Stimulated activated CD8-positive, alpha-beta memory T cell treated with anti-CD3 and anti-CD28 coated beads, Interleukin-12 subunit alpha, Interleukin-12 subunit beta, amount 100 ng/mL, for 4 hours (primary cell): Measurements from ENCODE around the gene JAKMIP2.
"Not testable (repeated sequence)": the region's sequence is repeated elsewhere in the genome, so short reads cannot be mapped to it uniquely, and the experiment has no call there.

Source experiments
- DNase-seq: peaks from one replicate; pipeline ENCODE4 v3.0.0-alpha.2; 2020; ENCODE audit warnings: low read depth

Gene JAKMIP2

GRCh38 chr5:147601652-147602051 is 180.9 kb downstream of the JAKMIP2 start:
- DNase-seq = no peak

- no peak for DNase-seq
Observed at GRCh38 chr5:147591120-147591519, 191.4 kb downstream of the JAKMIP2 start.

- no peak for DNase-seq
Observed at GRCh38 chr5:147590096-147590495, 192.4 kb downstream of the JAKMIP2 start.

DNA sequence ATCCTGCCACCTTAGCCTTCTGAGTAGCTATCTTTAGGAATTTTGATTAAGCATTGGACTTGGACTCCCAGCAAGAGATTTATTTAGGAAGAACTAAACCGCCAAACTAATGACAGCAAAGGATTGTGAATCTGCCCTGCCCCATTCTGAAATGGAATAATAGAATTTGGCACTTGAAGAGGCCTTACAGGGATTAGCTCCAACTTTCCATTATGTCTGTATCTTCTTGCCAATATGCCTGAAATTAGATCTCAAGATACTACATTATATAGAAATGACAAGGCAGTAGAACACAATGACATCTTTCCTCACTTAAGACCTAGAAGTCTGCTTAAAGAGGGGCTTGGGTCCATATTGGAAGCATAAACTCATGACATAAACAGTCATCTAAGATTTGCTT is 195.7 kb downstream of the JAKMIP2 start:
- DNase-seq = no peak

- DNase-seq = no peak
Observed at GRCh38 chr5:147586221-147586620, 196.3 kb downstream of the JAKMIP2 start.

DNA sequence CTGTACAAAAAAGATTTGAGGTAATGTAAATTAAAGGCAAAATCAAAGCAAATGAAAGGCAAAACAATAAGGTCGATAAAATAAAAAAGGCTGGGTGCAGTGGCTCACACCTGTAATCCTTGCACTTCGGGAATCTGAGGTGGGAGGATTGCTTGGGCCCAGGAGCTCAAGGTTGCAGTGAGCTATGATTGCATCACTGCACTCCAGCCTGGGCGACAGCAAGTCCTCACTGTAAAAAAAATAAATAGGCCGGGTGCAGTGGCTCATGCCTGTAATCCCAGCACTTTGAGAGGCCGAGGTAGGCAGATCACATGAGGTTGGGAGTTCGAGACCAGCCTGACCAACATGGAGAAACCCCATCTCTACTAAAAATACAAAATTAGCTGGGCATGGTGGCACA is 200.3 kb downstream of the JAKMIP2 start:
- not testable (repeated sequence) for DNase-seq

DNA sequence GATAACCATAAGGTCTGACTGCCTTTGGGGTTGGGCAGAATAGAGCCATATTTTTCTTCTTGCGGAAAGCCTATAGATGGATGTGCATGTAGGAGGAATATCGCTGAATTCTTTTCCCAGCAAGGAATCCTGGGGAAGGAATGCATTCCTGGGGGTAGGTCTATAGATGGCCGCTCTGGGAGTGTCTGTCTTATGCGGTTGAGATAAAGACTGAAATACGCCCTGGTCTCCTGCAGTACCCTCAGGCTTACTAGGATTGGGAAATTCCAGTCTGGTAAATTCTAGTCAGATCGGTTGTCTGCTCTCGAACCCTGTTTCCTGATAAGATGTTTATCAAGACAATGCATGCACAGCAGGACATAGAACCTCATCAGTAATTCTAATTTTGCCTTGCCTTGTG is 202.1 kb downstream of the JAKMIP2 start:
- DNase-seq = not testable (repeated sequence)

GRCh38 chr5:147578228-147579024 is 204.1 kb downstream of the JAKMIP2 start:
- no peak for DNase-seq

GRCh38 chr5:147576646-147577535 is 205.6 kb downstream of the JAKMIP2 start:
- no peak for DNase-seq

DNA sequence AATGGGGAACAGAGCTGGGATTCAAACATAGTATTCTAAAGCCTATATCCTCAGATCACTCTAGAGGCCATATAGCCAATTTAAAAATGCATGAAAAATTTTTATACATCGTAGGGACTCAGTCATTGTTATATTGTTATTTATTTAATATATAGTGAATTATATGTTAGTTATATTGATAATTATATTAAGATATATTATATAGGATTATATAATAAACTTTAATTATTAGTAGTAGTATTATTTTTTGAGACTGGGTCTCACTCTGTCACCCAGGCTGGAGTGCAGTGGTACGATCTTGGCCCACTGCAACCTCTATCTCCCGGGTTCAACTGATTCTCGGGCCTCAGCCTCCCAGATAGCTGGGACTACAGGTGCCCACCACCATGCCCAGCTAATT is 206.9 kb downstream of the JAKMIP2 start:
- no peak for DNase-seq

DNA sequence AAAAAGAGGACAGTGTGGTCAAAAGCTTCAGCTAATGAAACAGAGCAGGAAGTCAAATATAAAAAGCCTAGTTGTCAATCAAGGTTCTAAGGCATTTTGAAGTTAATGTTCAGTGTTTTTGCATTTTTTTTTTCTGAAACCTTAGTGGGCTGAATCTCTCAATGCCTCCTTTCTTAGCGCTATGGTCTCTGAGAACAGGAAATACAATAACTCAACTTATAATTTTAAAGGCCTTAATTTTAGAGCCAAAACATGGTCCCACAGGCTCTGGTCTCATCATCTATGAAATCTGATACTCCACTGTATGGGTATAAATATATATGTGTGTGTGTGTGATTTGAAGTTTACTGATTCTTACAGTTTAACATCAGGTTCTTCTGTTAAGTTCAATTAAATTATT is 209.3 kb downstream of the JAKMIP2 start:
- no peak for DNase-seq

- DNase-seq = no peak
Observed at GRCh38 chr5:147568710-147569406, 213.7 kb downstream of the JAKMIP2 start.

- no peak for DNase-seq
Observed at GRCh38 chr5:147567917-147568598, 214.5 kb downstream of the JAKMIP2 start.

- DNase-seq = no peak
Observed at GRCh38 chr5:147565524-147565923, 217.0 kb downstream of the JAKMIP2 start.

GRCh38 chr5:147564124-147564486 is 218.4 kb downstream of the JAKMIP2 start:
- DNase-seq = no peak

- no peak for DNase-seq
Observed at GRCh38 chr5:147563466-147564123, 218.9 kb downstream of the JAKMIP2 start.

GRCh38 chr5:147561435-147561834 is 221.1 kb downstream of the JAKMIP2 start:
- DNase-seq = no peak

DNA sequence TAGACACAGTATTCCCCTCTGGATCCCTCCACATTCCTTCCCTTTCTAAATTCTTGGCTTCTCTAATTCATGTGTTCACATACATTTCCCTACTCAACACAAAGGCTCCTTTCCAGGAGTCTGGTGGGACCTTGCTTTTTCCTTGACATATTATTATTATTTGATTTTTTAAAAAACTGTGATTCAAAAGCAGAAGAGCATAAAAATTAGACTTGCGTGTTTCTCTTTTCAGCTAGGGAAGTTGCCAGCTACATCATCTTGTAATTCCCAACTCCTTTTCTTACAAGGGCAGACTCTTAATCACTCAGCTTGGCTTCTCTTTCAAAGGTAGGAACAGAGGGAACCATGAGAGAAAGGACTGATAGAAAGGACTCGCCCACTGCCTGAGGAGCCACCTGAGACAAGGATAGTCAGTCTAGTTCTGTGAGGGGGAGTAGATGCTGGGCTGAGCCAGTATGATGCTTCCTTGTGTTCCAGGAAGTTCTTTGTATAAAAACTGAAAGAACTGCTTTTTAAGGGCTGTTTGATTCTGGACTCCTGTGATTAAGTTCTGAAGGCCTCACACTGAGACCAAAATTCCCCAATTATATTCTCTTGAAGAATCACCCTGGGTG is 221.7 kb downstream of the JAKMIP2 start:
- no peak for DNase-seq

- DNase-seq = no peak
Observed at GRCh38 chr5:147559749-147560148, 222.8 kb downstream of the JAKMIP2 start.

DNA sequence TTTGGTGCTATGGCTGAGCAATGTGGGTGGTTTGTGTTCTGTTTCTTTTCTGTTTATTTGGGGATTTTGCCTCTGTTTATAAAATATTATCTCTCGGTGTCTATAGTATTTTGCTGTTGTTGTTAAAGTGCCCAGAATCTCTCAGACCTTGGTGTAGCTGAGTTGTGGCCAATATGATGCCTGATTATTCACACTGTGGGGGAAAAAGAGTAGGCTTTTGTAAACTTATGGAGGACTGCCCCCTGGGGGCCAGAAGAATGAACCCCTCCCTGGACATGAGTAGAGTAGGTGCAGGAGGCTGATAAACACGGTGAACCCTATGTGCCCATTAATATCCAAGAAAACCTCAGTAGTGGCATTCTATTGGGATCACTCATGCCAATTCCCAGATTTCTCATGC is 223.7 kb downstream of the JAKMIP2 start:
- no peak for DNase-seq
